ENCODE measurements around the gene REG1A.

Gene REG1A

DNA sequence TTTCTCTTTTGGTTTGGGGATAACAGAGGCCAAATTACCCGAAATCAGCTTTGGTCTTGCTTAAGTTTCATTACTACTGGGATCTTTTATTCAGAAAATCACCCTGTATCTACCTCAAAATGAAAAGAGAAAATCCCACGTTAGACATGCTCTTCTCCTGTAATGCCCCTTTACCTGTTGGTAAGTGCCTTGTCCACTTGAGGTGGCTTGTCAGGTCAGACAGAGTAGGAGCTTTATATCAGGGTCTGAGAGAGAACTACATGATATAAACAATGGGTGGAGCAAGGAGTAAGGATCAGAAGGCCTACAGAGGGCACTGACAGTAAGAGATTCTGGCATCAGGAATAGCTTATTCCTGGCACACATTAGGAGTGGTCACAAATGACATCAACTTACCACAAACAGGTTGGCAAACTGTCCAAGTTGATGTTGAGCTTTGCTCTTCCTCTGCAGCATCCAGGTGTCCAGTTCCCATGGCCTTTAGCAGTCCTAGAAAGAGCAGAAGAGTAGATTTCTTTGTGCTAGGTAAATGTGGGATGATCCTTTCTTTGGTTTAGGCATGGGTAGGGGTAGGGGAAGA, 32.4 kb upstream of the REG1A start, which contains the start of gene REG1B:
REG1B (minus strand) TSS at position 209 of the 580 bp plus-strand sequence. CDS start 381 bp downstream, outside the sequence.
- no peak for DNase-seq (ENCODE audit: low spot score)
- TF ChIP-seq CTCF (IDR thresholded peaks at IDR 0.05; ENCODE audit: extremely low read depth, missing control alignments), result no peak

DNA sequence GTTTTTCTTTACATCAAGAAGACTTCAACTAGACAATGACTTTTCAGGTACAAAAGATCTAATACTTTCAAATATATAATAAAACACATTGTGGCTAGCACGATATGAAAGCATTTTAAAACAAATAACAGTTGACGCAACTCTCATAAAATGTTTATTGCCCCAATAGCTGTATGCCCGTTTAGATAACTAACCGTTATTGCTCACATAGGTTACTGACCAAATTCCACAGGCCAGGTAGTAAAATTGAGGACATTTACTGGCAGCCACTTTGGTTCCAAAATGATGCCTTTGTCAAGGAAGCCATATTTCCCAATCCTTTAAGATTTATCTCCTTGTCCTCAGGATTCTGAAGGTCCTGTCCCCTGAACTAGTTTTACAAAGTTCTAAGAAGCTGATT, 29.6 kb upstream of the REG1A start:
- DNase-seq (ENCODE audit: low spot score), result no peak
- no peak for TF ChIP-seq CTCF (IDR thresholded peaks at IDR 0.05; ENCODE audit: extremely low read depth, missing control alignments)

DNA sequence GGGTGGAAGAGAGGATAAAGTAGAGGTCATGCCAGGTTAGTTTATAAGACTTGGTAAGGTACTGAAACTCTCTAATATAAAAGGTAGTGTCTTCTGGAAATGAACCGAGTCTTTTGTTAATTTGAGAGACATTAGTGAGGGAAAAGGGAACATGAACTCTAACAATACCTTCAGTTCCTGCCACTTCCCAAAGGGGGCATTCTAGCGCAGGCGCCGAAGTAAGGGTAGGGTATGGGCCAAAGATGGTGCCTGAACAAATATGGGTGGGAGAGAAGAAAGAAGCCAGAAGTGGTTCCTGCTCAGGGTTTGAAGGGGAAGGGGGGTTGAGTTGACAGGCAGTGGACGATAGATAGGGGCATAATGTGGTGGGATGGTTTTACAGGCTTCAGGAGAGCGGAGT, 22.4 kb upstream of the REG1A start:
- no peak for TF ChIP-seq CTCF (IDR thresholded peaks at IDR 0.05; ENCODE audit: extremely low read depth, missing control alignments)
- DNase-seq (ENCODE audit: low spot score), result no peak

DNA sequence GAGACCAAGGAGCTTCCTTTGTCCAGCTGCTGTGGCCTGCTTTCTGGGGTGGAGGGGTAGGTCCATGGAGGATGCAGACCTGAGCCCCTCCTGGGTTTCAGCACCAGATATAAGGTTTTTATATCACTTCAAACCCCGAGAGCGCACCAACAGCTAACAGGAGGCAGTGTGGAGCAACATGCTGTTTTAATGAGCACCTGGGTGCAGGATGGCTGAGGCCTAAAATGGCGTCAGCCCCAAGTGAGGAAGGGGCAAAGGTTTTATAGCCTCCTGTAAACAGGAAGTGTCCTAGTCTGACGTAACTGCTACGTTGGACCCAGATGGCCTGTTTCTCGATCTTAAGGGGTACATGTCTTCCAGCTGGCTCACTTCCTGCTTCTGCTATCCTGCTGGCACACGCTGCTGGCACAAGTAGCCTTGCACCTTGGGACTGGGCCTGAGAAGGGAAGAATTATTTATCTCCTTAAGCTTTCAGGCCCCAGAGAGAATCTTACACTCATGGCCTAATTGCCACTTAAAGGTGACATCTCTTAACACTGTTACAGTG, 21.1 kb upstream of the REG1A start:
- no peak for TF ChIP-seq CTCF (IDR thresholded peaks at IDR 0.05; ENCODE audit: extremely low read depth, missing control alignments)
- no peak for DNase-seq (ENCODE audit: low spot score)

- no peak for DNase-seq (ENCODE audit: low spot score)
- no peak for TF ChIP-seq CTCF (IDR thresholded peaks at IDR 0.05; ENCODE audit: extremely low read depth, missing control alignments)
Observed at GRCh38 chr2:79100285-79100684, 20.0 kb upstream of the REG1A start.

DNA sequence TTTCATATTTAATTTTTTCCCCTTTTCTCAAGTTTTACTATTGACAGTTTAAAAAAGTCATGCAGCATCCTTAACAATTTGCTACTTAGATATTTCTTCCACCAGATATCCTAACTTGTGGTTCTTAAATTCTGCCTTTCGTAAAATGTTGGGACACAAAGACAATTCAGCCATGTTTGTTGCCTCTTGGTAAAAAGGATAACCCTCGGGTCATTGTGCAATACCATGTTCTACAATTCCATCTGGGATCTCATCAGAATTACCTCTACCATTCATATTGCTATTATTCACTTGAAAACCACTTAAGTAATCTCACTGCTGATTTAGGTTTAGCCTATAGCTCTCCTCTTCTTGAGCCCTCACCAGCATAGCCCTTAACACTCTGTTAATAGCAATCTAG, 19.3 kb upstream of the REG1A start:
- DNase-seq (ENCODE audit: low spot score), result no peak
- TF ChIP-seq CTCF (IDR thresholded peaks at IDR 0.05; ENCODE audit: extremely low read depth, missing control alignments), result no peak

GRCh38 chr2:79103214-79103613, 17.1 kb upstream of the REG1A start:
- no peak for TF ChIP-seq CTCF (IDR thresholded peaks at IDR 0.05; ENCODE audit: extremely low read depth, missing control alignments)
- no peak for DNase-seq (ENCODE audit: low spot score)

Measured in GM20000 (cell line).